Stimulated activated CD8-positive, alpha-beta memory T cell treated with anti-CD3 and anti-CD28 coated beads, Interleukin-7, amount 100 ng/mL, for 24 hours (primary cell): ENCODE results near the gene LRCH1.
"Not testable (repeated sequence)": the region's sequence is repeated elsewhere in the genome, so short reads cannot be mapped to it uniquely, and the experiment has no call there.

Experiments
- DNase-seq: peaks from one replicate; pipeline ENCODE4 v3.0.0-alpha.2; 2020; ENCODE audit warnings: low read depth

The LRCH1 gene

GRCh38 chr13:46552889-46553520 is at the start of gene LRCH1:
TSS of gene LRCH1 (plus strand) at chr13:46553170. CDS start at chr13:46553397, 227 bp downstream.
- DNase-seq, result peak; percentile 70

- DNase-seq, result no peak
Measured at GRCh38 chr13:46504036-46504435, 48.9 kb upstream of the LRCH1 start.

- DNase-seq, result no peak
Measured at GRCh38 chr13:46507981-46508380, 45.0 kb upstream of the LRCH1 start.

DNA sequence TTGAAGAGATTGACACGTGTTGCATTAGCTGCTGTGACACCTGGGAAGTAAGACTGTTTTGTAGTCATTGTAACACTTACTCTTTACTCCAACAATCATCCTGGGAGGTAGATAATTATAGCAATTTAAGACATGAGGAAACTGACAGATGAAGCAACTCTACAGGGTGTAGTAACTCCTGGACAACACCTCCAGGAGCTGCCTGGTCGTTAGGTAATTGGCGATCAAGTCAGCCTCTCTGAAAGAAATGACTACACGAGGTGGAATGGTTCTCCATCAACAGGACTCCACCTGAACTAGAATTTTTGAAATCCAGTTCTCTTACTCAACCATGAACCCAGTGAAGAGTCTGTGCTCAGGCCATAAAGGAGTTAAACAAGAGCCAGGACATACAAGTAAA is 43.0 kb upstream of the LRCH1 start:
- no peak for DNase-seq

GRCh38 chr13:46515803-46516202 is 37.2 kb upstream of the LRCH1 start:
- DNase-seq, result no peak

DNA sequence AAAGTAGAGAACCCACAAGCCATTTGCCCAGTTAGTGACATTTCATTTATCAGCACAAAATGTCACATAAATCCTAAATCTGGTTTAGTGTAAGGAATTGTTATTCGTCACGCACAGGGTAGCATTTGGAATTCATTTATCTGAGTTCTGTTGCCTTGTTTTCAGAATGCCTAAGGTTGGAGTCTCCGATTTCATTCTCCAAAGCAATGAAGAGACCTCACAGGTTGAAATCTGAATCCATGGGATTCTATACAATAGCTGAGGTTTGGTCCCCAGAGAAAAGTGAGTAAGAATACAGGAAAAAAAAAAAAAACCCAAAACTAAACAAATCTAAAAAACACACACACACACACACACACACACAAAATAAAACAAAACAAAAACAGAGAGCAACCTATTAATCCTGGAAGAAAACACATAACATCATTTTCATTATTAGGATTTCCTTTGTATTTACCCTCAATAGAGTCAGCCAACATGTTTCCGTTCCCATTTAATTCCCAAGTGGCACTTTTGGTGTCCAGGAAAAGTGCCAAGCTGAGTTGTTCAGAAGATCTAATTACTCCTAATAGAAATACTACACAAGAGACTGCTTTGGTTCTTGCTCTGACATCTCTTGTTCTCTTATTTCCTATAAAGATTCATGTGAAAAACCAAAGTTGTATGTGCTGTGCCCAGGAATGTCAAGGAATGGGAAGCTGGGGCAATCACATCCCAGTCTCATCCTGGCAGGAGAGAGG is 36.2 kb upstream of the LRCH1 start:
- DNase-seq, result no peak

- not testable (repeated sequence) for DNase-seq
Measured at GRCh38 chr13:46517748-46518147, 35.2 kb upstream of the LRCH1 start.

DNA sequence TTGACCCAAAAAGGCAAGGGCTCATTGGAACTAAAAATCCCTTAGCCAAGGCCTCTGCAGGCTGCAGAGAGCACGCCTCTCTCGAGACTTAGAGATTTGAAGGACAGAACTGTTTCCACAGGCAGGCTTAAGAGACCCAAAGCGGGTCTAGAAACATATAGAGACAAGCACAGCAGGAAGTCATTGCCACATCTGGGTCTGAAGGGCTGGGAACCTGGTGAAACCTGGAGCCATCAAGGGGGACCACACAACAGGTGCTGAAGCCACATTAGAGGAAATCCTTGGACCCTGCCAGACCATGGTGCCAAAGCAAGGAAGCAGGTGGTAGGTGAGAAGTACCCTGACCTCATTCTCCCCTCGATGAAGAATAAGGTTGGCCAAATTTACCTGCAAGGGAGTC is 33.8 kb upstream of the LRCH1 start:
- DNase-seq, result no peak

- no peak for DNase-seq
Measured at GRCh38 chr13:46520166-46520565, 32.8 kb upstream of the LRCH1 start.

GRCh38 chr13:46521486-46521885 is 31.5 kb upstream of the LRCH1 start:
- DNase-seq, result no peak

DNA sequence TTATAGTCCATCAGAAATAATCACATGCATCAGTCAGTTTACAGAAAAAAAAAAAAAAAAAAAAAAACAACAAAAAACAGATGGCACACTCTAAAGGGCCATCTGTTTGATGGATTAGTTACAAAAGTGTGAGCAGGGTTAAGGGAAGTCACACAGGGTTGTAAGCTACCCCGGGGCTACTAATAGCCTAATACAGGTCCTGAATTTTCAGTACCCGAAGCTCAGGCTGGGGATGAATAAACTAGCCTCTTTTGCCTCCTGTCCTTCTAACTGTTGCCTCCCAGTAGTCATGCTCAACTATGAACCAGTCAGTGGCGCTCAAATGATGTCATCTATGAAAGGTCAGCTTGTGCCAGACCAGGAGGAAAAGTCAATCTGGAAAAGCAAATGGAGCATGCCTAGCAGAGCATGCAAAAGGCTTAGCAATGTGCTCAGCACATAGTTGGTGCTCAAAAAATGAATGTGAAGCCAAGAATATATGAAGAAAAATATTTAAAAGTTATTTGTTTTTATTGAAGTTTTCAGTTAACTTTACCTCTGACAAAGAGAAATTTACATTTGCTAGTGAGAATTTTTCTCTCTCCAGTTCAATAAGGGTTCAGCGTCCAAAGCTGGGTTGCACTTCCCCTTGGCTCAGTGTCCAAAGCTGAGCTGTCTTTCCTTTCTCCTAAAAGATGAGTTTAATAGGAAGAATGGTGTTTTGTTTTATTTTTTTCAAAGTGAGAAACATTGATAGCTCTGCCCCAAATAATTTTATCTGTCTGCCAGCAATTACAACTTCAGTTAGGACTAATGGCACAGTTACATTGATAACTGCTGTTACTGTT is 30.8 kb upstream of the LRCH1 start:
- no peak for DNase-seq

GRCh38 chr13:46522748-46523030 is 30.3 kb upstream of the LRCH1 start:
- DNase-seq, result no peak

- DNase-seq, result no peak
Measured at GRCh38 chr13:46523972-46524752, 28.8 kb upstream of the LRCH1 start.

- DNase-seq, result no peak
Measured at GRCh38 chr13:46526100-46526735, 26.8 kb upstream of the LRCH1 start.

DNA sequence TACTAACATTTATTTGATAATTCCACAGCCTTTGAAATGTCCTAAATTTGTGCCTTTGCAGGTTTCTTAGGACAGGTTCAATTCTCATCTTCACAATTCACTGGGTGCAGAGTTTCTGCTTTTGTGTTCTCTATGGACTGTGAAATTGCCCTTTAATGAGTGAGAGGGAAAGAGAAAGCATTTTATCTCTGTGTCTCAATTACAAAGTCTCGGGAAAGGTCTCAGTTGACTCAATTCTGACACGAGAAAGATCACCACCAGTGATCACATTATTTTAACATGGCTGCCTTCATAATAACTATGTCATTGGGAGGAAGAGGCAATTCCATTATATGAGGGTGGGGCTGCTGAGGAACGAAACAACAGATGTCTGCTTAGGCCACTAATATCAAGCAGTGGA is 26.2 kb upstream of the LRCH1 start:
- DNase-seq, result no peak

- no peak for DNase-seq
Measured at GRCh38 chr13:46527237-46527636, 25.7 kb upstream of the LRCH1 start.

DNA sequence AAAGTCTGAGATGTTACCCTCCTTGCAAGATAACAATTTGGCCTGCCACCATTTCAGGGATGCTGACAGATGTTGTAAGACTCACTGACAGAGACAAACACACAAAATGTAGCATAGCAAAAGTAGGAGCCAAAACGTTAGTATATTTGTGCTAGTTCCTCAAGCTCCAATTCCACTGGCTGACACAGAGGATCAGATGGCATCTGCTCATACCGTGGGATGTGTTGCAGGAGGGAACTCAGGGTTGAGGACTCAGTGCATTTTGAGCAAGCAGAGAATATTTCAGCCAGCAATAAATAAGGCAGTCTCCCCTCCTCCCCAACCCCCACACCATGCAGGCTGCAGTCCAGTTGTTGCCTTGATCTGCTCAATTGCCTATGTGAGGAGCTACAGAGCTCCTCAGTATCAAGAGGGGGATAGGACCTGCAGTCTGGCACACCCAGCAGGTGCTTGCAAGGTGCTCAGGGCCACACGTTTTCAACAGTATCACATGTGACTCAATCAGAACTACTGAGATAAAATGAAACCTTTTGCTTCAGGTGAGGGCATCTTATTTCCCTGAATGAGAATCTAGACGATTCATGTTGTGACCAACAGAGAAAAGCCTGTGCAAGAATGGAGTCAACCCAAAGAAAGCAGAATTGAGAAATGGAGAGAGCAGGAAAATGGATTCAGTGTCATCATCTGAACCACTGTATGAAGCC is 23.6 kb upstream of the LRCH1 start:
- DNase-seq, result no peak

DNA sequence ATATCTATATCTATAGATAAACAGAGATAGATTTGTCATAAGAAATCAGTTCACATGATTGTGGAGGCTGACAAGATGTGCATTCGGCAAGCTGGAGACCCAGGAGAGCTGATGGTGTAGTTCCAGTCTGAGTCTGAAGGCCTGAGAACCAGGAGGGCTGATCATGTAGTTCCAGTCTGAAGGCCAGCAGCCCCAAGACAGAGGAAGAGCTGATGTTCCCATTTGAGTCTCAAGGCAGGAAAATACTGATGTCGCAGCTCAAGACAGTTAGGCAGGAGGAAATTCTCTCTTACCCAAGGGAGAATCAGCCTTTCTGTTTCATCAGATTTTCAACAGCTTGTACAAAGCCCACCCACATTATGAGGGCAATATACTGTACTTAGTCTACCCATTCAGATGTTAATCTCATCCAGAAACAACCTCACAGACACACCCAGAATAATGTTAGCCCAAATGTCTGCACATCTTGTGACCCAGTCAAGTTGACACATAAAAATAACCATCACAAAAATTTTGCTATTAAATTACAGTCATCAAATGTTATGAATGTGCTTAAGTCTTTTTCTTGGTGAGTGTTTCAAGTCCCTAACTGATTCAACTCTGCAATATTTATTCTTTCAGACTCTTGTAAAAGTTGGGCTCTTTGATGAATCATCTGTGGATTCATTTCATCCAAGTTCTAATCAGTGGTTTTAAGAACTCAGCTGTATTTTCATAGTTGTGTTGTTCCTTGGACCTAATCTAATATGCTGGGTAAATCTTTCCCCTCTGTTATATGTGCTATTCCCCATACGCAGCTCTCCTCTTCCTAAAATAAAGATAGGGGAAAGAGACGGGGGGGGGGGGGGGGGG is 22.7 kb upstream of the LRCH1 start:
- DNase-seq, result no peak

DNA sequence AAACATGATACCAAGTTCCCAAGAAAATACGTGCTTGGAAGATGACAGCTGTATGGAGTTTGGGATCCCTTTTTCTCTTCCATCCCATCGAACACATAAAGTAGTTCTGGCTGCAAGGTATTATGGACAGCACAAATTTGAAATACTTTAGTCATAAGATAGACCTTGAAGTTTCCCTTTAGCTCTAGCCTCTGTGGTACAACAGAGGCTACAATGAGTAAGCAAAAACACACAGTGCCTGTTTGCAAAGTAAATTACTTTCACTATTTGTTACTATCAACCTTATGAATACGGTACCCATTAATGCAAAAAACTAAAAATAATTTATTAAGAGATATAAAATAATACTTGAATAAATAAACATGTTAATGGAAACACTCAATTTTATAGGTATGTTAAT is 21.0 kb upstream of the LRCH1 start:
- DNase-seq, result no peak

DNA sequence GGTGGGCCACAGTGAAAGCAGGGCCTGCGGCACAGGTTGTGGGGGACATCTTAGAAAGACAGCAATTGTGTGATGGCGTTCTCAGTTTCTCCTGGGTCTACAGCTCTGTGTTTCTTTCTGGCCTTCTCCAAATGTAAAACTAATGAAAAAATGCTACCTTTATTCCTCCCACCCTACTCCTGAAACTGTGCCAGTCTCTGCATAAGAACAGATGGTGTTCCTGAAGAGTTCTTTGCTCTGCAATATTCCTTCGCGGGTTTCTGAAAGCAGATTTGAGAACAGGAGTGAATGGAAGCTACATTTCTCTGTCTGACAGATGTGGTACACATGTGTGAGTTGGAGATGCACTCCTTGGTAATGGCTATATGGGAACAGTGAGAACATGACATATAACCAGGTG is 18.0 kb upstream of the LRCH1 start:
- no peak for DNase-seq
